Measurements from ENCODE around the gene SP140. TPM values are rescaled to one million over a fixed set of nuclear protein-coding genes. Genes with fewer than 3 reads are reported as not detected.

Gene SP140
- total and polyA plus RNA-seq, 10 of the 15 experiments (the other 5 are each of a cell fraction or from before 2014, with no cell fraction given): 61.7 to 164 (median 90.7) TPM

GRCh38 chr2:230230087-230230486 lies 4.6 kb downstream of the SP140 start:
- Histone ChIP-seq H4K20me1 (ENCODE audit: control insufficient read depth, insufficient read depth) (no peaks in the 10 kb centered on the region), H3K9ac (ENCODE audit: control insufficient read depth, insufficient read depth, low read length) (no peak overlapping the region), H3K27ac (ENCODE audit: control insufficient read depth, insufficient read depth) (no peak overlapping the region), H3K4me3 (0 out of 2 replicates have a peak overlapping the region, but pooled peaks have one; percentile 37), H2AFZ (ENCODE audit: control insufficient read depth, low read depth, low read length) (no peak overlapping the region), H3K9me3 (replicated peaks; ENCODE audit: control insufficient read depth, insufficient read depth, low read length) (peaks cover 16% of the 10 kb centered on the region), H3K4me2 (ENCODE audit: control insufficient read depth, insufficient read depth) (peak overlapping the region; percentile 62), H3K36me3 (ENCODE audit: control insufficient read depth in 2 of 2, insufficient read depth in 2 of 2, low read length in 1 of 2) (peaks cover 0 to 9% of the 10 kb centered on the region in 2 experiments; a peak in 2 of 4 replicates), H3K79me2 (ENCODE audit: control insufficient read depth, insufficient read depth, low read length) (peaks cover 70% of the 10 kb centered on the region), H3K27me3 (replicated peaks in 1 of 2; ENCODE audit: control insufficient read depth in 2 of 2, insufficient read depth in 2 of 2, low read length in 1 of 2) (no peaks in the 10 kb centered on the region), H3K4me1 (ENCODE audit: control insufficient read depth, insufficient read depth, low read length) (peaks cover 32% of the 10 kb centered on the region)
- TF ChIP-seq ASH2L (IDR thresholded peaks at IDR 0.05; ENCODE audit: borderline replicate concordance, low read depth): no peak
- peak; percentile 29; the same call in 1 of the 2 replicates for TF ChIP-seq IKZF1 (conservative IDR thresholded peaks at IDR 0.05)
- TF ChIP-seq YY1 (IDR thresholded peaks at IDR 0.05; ENCODE audit: low read depth, low read length): no peak
- TF ChIP-seq MYB (IDR thresholded peaks at IDR 0.05; ENCODE audit: borderline replicate concordance, low read depth, low read length): no peak
- TF ChIP-seq ELK1 (IDR thresholded peaks at IDR 0.05; ENCODE audit: low read depth, low read length): no peak
- TF ChIP-seq MTA3 (IDR thresholded peaks at IDR 0.05; ENCODE audit: borderline replicate concordance, low read length): no peak
- no peak for TF ChIP-seq ZNF24 (IDR thresholded peaks at IDR 0.05)
- peak; percentile 30; the same call in 1 of the 2 replicates for TF ChIP-seq RUNX3 (IDR thresholded peaks at IDR 0.05; ENCODE audit: low read length)
- intact Hi-C loops (cut with micrococcal nuclease; ENCODE audit: unreplicated experiment): no loop called here
- 39% methylated on average over 3 of the region's 3 CpGs for WGBS (ENCODE audit: insufficient coverage, insufficient replicate concordance, low lambda C conversion rate, missing lambda C conversion rate)
- ChIA-PET CTCF (interaction anchor here (0.8 to 1.1 kb wide), 4 partner anchors 16 to 98 kb away, joined by 3 read pairs; no protein-coding TSS in a partner anchor), POLR2A (interaction anchor here (0.7 to 1.6 kb wide), 3 partner anchors 9 to 23 kb away, joined by 3 to 4 read pairs (median 4); no protein-coding TSS in a partner anchor), RAD21 (ENCODE audit: unreplicated experiment) (interaction anchor here (0.8 to 2.1 kb wide), 4 partner anchors 11 to 33 kb away, joined by 3 to 12 read pairs (median 6); partner anchors contain the start of gene SP110), SMC1A (ENCODE audit: uncharacterized antibody, unreplicated experiment) (interaction anchor here (0.9 to 2.0 kb wide), 6 partner anchors 16 to 97 kb away, joined by 3 to 7 read pairs (median 4); partner anchors contain the start of gene SP140L)
- FAIRE-seq (no peak), DNase-seq (ENCODE audit: low read depth, low spot score) (no peak), ATAC-seq (no peak)
- no TSS peak for BruUV-seq (replicated peaks)
- in situ Hi-C loops (cut with MboI): no loop called here

All from GM12878 (cell line).